B cell (primary cell): ENCODE measurements around the gene MATN3. TPM values are rescaled to one million over a fixed set of nuclear protein-coding genes. Genes with fewer than 3 reads are reported as not detected.
A peak's percentile ranks its signal among the peaks of the same experiment; 100 is the strongest.

ENCODE experiments used
- ATAC-seq: fragments of 200-7000 bp; cut with Tn5 transposase; one replicate; pipeline ENCODE4 v1.10.0; 2021; ENCODE audit warnings: low read depth, mild to moderate bottlenecking, moderate number of reproducible peaks, moderate library complexity
- CTCF ChIA-PET: fragments of 350-600 bp; sonication (Branson Sonifier 250); formaldehyde crosslinking; loops from one replicate; lab custom pipeline; 2021; ENCODE audit warnings: antibody characterized with exemption, inconsistent platforms; lab: Charles Lee
- POLR2A ChIA-PET: fragments of 350-600 bp; sonication (Branson Sonifier 250); formaldehyde crosslinking; loops from one replicate; lab custom pipeline; 2021; ENCODE audit warnings: antibody characterized with exemption; lab: Charles Lee
- DNase-seq: peaks from one replicate; pipeline ENCODE4 v3.0.0; 2013
- H2AFZ ChIP-seq: 2 replicates; pipeline ENCODE4 v1.6.1; 2012; ENCODE audit warnings: mild to moderate bottlenecking, low read depth, low read length; ENCODE audit not compliant: insufficient read depth, poor library complexity, severe bottlenecking
- H3K27ac ChIP-seq, 2 donors: 1 replicate in 1 of 2; 2 replicates in 1 of 2; pipeline ENCODE4 v1.5.1; 2012 to 2013; ENCODE audit warnings: low read length in 2 of 2, mild to moderate bottlenecking in 2 of 2, moderate library complexity in 1 of 2
- H3K27me3 ChIP-seq, 4 experiments: fragments of 200-600 bp in 1 of 4; sonication (generic) in 1 of 4; replicated peaks in 1 of 4; 1 replicate in 2 of 4; 2 replicates in 2 of 4; pipeline versions ENCODE4 v1.6.1 to v1.7.0; 2013 to 2016; ENCODE audit warnings: low read length in 3 of 4, mild to moderate bottlenecking in 2 of 4, mixed read lengths in 1 of 4, moderate library complexity in 1 of 4; ENCODE audit not compliant: insufficient read depth in 4 of 4, control insufficient read depth in 3 of 4; ENCODE audit errors: control extremely low read depth in 1 of 4
- H3K36me3 ChIP-seq, 2 experiments: replicated peaks in 1 of 2; 1 replicate in 1 of 2; 2 replicates in 1 of 2; pipeline versions ENCODE4 v1.6.1 to v1.7.1; 2013; ENCODE audit warnings: low read length in 1 of 2; ENCODE audit not compliant: insufficient read depth in 2 of 2, control insufficient read depth in 1 of 2; ENCODE audit errors: control extremely low read depth in 1 of 2, extremely low read depth in 1 of 2
- H3K4me1 ChIP-seq, 2 donors: fragments of 200-600 bp in 1 of 2; sonication (generic) in 1 of 2; 1 replicate in 1 of 2; 2 replicates in 1 of 2; pipeline versions ENCODE4 v1.5.1 to v1.6.1; 2013 to 2017; ENCODE audit warnings: low read length in 2 of 2; ENCODE audit not compliant: control insufficient read depth in 2 of 2, insufficient read depth in 2 of 2
- H3K4me2 ChIP-seq: replicated peaks from 2 replicates; pipeline ENCODE3; 2012; ENCODE audit warnings: mild to moderate bottlenecking, low read depth, low read length; ENCODE audit not compliant: poor library complexity, severe bottlenecking
- H3K4me3 ChIP-seq, 5 experiments: fragments of 200-600 bp in 1 of 5; sonication (generic) in 1 of 5; 1 replicate in 3 of 5; 2 replicates in 2 of 5; pipeline versions ENCODE4 v1.5.1 to v1.7.0; 2011 to 2016; ENCODE audit warnings: low read length in 4 of 5, mild to moderate bottlenecking in 4 of 5, low read depth in 2 of 5, control low read depth in 1 of 5, moderate library complexity in 1 of 5; ENCODE audit not compliant: insufficient read depth in 1 of 5; ENCODE audit errors: control extremely low read depth in 1 of 5, extremely low read depth in 1 of 5
- H3K79me2 ChIP-seq: fragments of 200-600 bp; sonication (generic); one replicate; pipeline ENCODE4 v1.6.0; 2016; ENCODE audit warnings: low read length; ENCODE audit not compliant: control insufficient read depth, insufficient read depth
- H3K9ac ChIP-seq: fragments of 200-600 bp; sonication (generic); 2 replicates; pipeline ENCODE4 v1.6.1; 2017; ENCODE audit warnings: mild to moderate bottlenecking, low read length, moderate library complexity
- H3K9me3 ChIP-seq, 3 donors: one replicate each; pipeline versions ENCODE4 v1.6.1 to v1.7.1; 2013; ENCODE audit warnings: low read length in 2 of 3; ENCODE audit not compliant: control insufficient read depth in 2 of 3, insufficient read depth in 1 of 3; ENCODE audit errors: control extremely low read depth in 1 of 3
- H4K20me1 ChIP-seq: 2 replicates; pipeline ENCODE4 v1.6.0; 2012; ENCODE audit warnings: mild to moderate bottlenecking, low read length; ENCODE audit not compliant: insufficient read depth, control insufficient read depth, poor library complexity, severe bottlenecking
- H3K27ac Mint-ChIP-seq: one replicate; pipeline ENCODE4 v1.8.0; 2021; ENCODE audit warnings: mixed read lengths
- H3K27me3 Mint-ChIP-seq: one replicate; pipeline ENCODE4 v1.8.0; 2021; ENCODE audit warnings: mixed read lengths
- H3K4me1 Mint-ChIP-seq: one replicate; pipeline ENCODE4 v1.8.0; 2021; ENCODE audit warnings: mixed read lengths
- H3K4me3 Mint-ChIP-seq: one replicate; pipeline ENCODE4 v1.8.0; 2021; ENCODE audit warnings: mixed read lengths
- H3K9me3 Mint-ChIP-seq: one replicate; pipeline ENCODE4 v1.8.0; 2022; ENCODE audit warnings: mixed read lengths; ENCODE audit not compliant: insufficient read depth
- EZH2 ChIP-seq: IDR thresholded peaks from 2 replicates; pipeline ENCODE4 v1.6.1; 2012; ENCODE audit warnings: borderline replicate concordance, low read depth, mild to moderate bottlenecking, moderate library complexity, low read length; ENCODE audit not compliant: insufficient read depth, poor library complexity, severe bottlenecking
- WGBS: methylation state at CpG from one replicate; pipeline ENCODE4 v1.1.5; 2013; ENCODE audit warnings: missing lambda C conversion rate; ENCODE audit not compliant: insufficient coverage; 5-methylcytosine and 5-hydroxymethylcytosine counted together
- intact Hi-C: fragments of 100-400 bp; cut with micrococcal nuclease; formaldehyde crosslinking; loops from one replicate; pipeline ENCODE4 v1.10.0; 2022
- polyA plus RNA-seq: library from polyadenylated mRNA; depleted of rRNA; stranded (reverse); fragments of >200 nt; gene quantifications from 2 replicates; pipeline ENCODE4 v1.2.3, GENCODE V29; 2012
- total RNA-seq, 2 donors: library from RNA; stranded (reverse); fragments of 120-200 nt in 1 of 2; gene quantifications; 1 replicate in 1 of 2; 2 replicates in 1 of 2; pipeline versions ENCODE4 v1.2.3 to v1.2.4, GENCODE V29; 2013 to 2022
- TF ChIP-seq, protein P1 (sequence below): fragments of 200-600 bp; IDR thresholded peaks from one replicate; pipeline ENCODE4 v1.8.0; 2022; ENCODE audit warnings: antibody characterized with exemption, mild to moderate bottlenecking

The MATN3 gene
- total and polyA plus RNA-seq, 2 donors (not counting 1 experiment from before 2014, with no cell fraction given): not detected

- H3K4me3 Mint-ChIP-seq: no peak overlapping the region
- Histone ChIP-seq H3K4me2 (no peak overlapping the region), H3K27me3 (no peaks in the 10 kb centered on the region), H3K27ac (no peak overlapping the region), H3K9ac (no peak overlapping the region), H3K4me1 (no peaks in the 10 kb centered on the region), H3K9me3 (no peaks in the 10 kb centered on the region), H3K36me3 (peaks cover 0 to 2% of the 10 kb centered on the region in 2 experiments), H4K20me1 (no peaks in the 10 kb centered on the region), H2AFZ (no peak overlapping the region), H3K79me2 (no peaks in the 10 kb centered on the region), H3K4me3 (no peak overlapping the region)
- H3K27me3 Mint-ChIP-seq: no peaks in the 10 kb centered on the region
- DNase-seq (peak; percentile 68), ATAC-seq (peak; percentile 82)
- TF ChIP-seq EZH2: no peak
- TF ChIP-seq, protein P1, sequence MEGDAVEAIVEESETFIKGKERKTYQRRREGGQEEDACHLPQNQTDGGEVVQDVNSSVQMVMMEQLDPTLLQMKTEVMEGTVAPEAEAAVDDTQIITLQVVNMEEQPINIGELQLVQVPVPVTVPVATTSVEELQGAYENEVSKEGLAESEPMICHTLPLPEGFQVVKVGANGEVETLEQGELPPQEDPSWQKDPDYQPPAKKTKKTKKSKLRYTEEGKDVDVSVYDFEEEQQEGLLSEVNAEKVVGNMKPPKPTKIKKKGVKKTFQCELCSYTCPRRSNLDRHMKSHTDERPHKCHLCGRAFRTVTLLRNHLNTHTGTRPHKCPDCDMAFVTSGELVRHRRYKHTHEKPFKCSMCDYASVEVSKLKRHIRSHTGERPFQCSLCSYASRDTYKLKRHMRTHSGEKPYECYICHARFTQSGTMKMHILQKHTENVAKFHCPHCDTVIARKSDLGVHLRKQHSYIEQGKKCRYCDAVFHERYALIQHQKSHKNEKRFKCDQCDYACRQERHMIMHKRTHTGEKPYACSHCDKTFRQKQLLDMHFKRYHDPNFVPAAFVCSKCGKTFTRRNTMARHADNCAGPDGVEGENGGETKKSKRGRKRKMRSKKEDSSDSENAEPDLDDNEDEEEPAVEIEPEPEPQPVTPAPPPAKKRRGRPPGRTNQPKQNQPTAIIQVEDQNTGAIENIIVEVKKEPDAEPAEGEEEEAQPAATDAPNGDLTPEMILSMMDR: peak; percentile 85
- H3K27ac Mint-ChIP-seq: no peak overlapping the region
- no peaks in the 10 kb centered on the region for H3K4me1 Mint-ChIP-seq
- intact Hi-C loops: loop anchor here (5.0 kb wide), 1 partner anchor 337 kb away; no protein-coding TSS in a partner anchor
- ChIA-PET POLR2A (no interaction called here), CTCF (interaction anchor here (0.6 to 4.5 kb wide), 18 partner anchors 8 to 696 kb away, joined by 3 to 28 read pairs (median 4); partner anchors contain the start of gene WDR35)
- H3K9me3 Mint-ChIP-seq: no peaks in the 10 kb centered on the region
- WGBS: no CpG with 5 or more reads among the region's 6 CpGs
These were observed 56.7 kb downstream of the MATN3 start for GRCh38 chr2:19955544-19956422.

GRCh38 chr2:19949071-19949470 is 63.4 kb downstream of the MATN3 start:
- no peak overlapping the region for H3K4me3 ChIP-seq
- POLR2A ChIA-PET: no interaction called here
- Mint-ChIP-seq H3K27ac (no peak overlapping the region), H3K4me3 (no peak overlapping the region), H3K4me1 (no peaks in the 10 kb centered on the region), H3K27me3 (no peaks in the 10 kb centered on the region), H3K9me3 (no peaks in the 10 kb centered on the region)
- no peaks in the 10 kb centered on the region for H3K4me1 ChIP-seq
- H3K9ac ChIP-seq: no peak overlapping the region
- DNase-seq (no peak), ATAC-seq (no peak)
- H3K79me2 ChIP-seq: no peaks in the 10 kb centered on the region
- H3K36me3 ChIP-seq: peaks cover 0 to 5% of the 10 kb centered on the region in 2 experiments
- H3K27me3 ChIP-seq: no peaks in the 10 kb centered on the region
- no peak overlapping the region for H2AFZ ChIP-seq
- intact Hi-C loops: no loop called here
- TF ChIP-seq EZH2: no peak
- H3K4me2 ChIP-seq: no peak overlapping the region
- CTCF ChIA-PET: no interaction called here
- H3K9me3 ChIP-seq: no peaks in the 10 kb centered on the region
- no peak overlapping the region for H3K27ac ChIP-seq
- no peaks in the 10 kb centered on the region for H4K20me1 ChIP-seq
